Measurements from ENCODE around the gene CUBN. TPM values are rescaled to one million over a fixed set of nuclear protein-coding genes. Genes with fewer than 3 reads are reported as not detected.

The CUBN gene
- total and polyA plus RNA-seq, 9 of the 15 experiments (the other 6 are each of a cell fraction or from before 2014, with no cell fraction given): 0.04 to 0.33 (median 0.09) TPM

DNA sequence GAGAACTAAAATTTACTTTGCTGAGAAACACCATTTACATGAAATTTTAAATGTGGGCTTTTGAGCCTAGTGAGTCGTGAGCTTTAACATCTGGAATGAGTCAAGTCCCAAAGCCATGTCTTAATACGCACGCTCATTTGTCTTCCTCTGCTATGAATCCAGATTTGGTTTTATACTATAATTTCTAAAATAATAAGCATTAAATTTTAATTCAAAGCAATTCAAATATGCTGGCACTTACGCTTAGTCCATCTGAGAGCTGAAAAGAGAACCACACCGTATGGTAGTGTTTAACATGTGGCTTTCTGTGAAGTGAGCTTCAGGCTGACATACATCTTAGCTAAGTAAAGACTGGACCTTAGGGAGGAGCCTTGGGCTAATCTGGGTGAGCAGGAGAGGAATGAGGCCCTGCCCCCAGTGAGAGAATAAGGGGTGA, 52.2 kb downstream of the CUBN start:
- FAIRE-seq (peak; percentile 6), ATAC-seq (peak; percentile 88), DNase-seq (ENCODE audit: extremely low read depth in 1 of 4, low spot score in 3 of 4) (peak in 3 of 4 experiments; percentile 10 to 71 (median 25))
- no peak overlapping the region for H3K9ac ChIP-seq (ENCODE audit: insufficient read depth in 1 of 2, low read depth in 2 of 2, low read length in 2 of 2)
- no peak overlapping the region for H3K27ac ChIP-seq (ENCODE audit: extremely low read depth, low read depth, low read length)
- H3K79me2 ChIP-seq (ENCODE audit: control insufficient read depth, insufficient read depth, low read length): no peaks in the 10 kb centered on the region
- H3K27me3 ChIP-seq (ENCODE audit: control insufficient read depth in 2 of 2, insufficient read depth in 2 of 2, low read length in 2 of 2): no peaks in the 10 kb centered on the region
- CTCF ChIA-PET (ENCODE audit: low intra/inter-chr PET ratio): no interaction called here
- H3K9me1 ChIP-seq (ENCODE audit: control insufficient read depth, insufficient read depth, low read length): no peaks in the 10 kb centered on the region
- peaks cover 0 to 5% of the 10 kb centered on the region in 2 experiments; a peak in 1 of 5 replicates for H3K4me1 ChIP-seq (replicated peaks in 1 of 2; ENCODE audit: control insufficient read depth in 2 of 2, insufficient read depth in 2 of 2, low read length in 2 of 2)
- H3K36me3 ChIP-seq (ENCODE audit: control insufficient read depth, insufficient read depth, low read length): no peaks in the 10 kb centered on the region
- no peaks in the 10 kb centered on the region for H3K9me3 ChIP-seq (replicated peaks; ENCODE audit: control insufficient read depth, insufficient read depth, low read depth, low read length)
- H4K20me1 ChIP-seq (replicated peaks; ENCODE audit: control insufficient read depth, insufficient read depth, low read length): no peaks in the 10 kb centered on the region
- POLR2A ChIA-PET: interaction anchor here (2.6 kb wide), 1 partner anchor 124 kb away, joined by 6 read pairs; the partner anchor contains the start of gene TRDMT1
- no peak overlapping the region for H3K4me2 ChIP-seq (ENCODE audit: insufficient read depth, low read length)
- BruUV-seq (replicated peaks): no TSS peak
- WGBS (ENCODE audit: insufficient coverage, low coverage, missing lambda C conversion rate): 44% methylated on average over 5 of the region's 5 CpGs
- intact Hi-C loops (cut with micrococcal nuclease) (no loop called here), in situ Hi-C loops (cut with MboI) (no loop called here)
- no peak overlapping the region for H3K4me3 ChIP-seq
- 0 out of 2 replicates have a peak, but pooled peaks have one; percentile 14 for TF ChIP-seq CBFA2T2 (conservative IDR thresholded peaks at IDR 0.05)
- TF ChIP-seq, protein P1, sequence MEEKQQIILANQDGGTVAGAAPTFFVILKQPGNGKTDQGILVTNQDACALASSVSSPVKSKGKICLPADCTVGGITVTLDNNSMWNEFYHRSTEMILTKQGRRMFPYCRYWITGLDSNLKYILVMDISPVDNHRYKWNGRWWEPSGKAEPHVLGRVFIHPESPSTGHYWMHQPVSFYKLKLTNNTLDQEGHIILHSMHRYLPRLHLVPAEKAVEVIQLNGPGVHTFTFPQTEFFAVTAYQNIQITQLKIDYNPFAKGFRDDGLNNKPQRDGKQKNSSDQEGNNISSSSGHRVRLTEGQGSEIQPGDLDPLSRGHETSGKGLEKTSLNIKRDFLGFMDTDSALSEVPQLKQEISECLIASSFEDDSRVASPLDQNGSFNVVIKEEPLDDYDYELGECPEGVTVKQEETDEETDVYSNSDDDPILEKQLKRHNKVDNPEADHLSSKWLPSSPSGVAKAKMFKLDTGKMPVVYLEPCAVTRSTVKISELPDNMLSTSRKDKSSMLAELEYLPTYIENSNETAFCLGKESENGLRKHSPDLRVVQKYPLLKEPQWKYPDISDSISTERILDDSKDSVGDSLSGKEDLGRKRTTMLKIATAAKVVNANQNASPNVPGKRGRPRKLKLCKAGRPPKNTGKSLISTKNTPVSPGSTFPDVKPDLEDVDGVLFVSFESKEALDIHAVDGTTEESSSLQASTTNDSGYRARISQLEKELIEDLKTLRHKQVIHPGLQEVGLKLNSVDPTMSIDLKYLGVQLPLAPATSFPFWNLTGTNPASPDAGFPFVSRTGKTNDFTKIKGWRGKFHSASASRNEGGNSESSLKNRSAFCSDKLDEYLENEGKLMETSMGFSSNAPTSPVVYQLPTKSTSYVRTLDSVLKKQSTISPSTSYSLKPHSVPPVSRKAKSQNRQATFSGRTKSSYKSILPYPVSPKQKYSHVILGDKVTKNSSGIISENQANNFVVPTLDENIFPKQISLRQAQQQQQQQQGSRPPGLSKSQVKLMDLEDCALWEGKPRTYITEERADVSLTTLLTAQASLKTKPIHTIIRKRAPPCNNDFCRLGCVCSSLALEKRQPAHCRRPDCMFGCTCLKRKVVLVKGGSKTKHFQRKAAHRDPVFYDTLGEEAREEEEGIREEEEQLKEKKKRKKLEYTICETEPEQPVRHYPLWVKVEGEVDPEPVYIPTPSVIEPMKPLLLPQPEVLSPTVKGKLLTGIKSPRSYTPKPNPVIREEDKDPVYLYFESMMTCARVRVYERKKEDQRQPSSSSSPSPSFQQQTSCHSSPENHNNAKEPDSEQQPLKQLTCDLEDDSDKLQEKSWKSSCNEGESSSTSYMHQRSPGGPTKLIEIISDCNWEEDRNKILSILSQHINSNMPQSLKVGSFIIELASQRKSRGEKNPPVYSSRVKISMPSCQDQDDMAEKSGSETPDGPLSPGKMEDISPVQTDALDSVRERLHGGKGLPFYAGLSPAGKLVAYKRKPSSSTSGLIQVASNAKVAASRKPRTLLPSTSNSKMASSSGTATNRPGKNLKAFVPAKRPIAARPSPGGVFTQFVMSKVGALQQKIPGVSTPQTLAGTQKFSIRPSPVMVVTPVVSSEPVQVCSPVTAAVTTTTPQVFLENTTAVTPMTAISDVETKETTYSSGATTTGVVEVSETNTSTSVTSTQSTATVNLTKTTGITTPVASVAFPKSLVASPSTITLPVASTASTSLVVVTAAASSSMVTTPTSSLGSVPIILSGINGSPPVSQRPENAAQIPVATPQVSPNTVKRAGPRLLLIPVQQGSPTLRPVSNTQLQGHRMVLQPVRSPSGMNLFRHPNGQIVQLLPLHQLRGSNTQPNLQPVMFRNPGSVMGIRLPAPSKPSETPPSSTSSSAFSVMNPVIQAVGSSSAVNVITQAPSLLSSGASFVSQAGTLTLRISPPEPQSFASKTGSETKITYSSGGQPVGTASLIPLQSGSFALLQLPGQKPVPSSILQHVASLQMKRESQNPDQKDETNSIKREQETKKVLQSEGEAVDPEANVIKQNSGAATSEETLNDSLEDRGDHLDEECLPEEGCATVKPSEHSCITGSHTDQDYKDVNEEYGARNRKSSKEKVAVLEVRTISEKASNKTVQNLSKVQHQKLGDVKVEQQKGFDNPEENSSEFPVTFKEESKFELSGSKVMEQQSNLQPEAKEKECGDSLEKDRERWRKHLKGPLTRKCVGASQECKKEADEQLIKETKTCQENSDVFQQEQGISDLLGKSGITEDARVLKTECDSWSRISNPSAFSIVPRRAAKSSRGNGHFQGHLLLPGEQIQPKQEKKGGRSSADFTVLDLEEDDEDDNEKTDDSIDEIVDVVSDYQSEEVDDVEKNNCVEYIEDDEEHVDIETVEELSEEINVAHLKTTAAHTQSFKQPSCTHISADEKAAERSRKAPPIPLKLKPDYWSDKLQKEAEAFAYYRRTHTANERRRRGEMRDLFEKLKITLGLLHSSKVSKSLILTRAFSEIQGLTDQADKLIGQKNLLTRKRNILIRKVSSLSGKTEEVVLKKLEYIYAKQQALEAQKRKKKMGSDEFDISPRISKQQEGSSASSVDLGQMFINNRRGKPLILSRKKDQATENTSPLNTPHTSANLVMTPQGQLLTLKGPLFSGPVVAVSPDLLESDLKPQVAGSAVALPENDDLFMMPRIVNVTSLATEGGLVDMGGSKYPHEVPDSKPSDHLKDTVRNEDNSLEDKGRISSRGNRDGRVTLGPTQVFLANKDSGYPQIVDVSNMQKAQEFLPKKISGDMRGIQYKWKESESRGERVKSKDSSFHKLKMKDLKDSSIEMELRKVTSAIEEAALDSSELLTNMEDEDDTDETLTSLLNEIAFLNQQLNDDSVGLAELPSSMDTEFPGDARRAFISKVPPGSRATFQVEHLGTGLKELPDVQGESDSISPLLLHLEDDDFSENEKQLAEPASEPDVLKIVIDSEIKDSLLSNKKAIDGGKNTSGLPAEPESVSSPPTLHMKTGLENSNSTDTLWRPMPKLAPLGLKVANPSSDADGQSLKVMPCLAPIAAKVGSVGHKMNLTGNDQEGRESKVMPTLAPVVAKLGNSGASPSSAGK (IDR thresholded peaks at IDR 0.05): peak; percentile 80
- TF ChIP-seq EZH2 (IDR thresholded peaks at IDR 0.05; ENCODE audit: borderline replicate concordance, low read depth, low read length): no peak
- 0 out of 2 replicates have a peak, but pooled peaks have one; percentile 19 for TF ChIP-seq TAL1 (IDR thresholded peaks at IDR 0.05)
- peak; percentile 51 for TF ChIP-seq L3MBTL2 (IDR thresholded peaks at IDR 0.05)
- peak; percentile 54; the same call in 1 of the 2 replicates for TF ChIP-seq CBFA2T3 (IDR thresholded peaks at IDR 0.05)
- TF ChIP-seq NR2C2 (CRISPR knock-in tag; IDR thresholded peaks at IDR 0.05): no peak
- TF ChIP-seq NR2C2 (tag; IDR thresholded peaks at IDR 0.05): no peak
- peak; percentile 34 for TF ChIP-seq ARID1B (IDR thresholded peaks at IDR 0.05)
- TF ChIP-seq RCOR1 (IDR thresholded peaks at IDR 0.05; ENCODE audit: borderline replicate concordance in 1 of 2, low read depth in 2 of 2, low read length in 2 of 2): 0 out of 4 replicates have a peak, but pooled peaks of 1 of the 2 experiments have one; percentile 25
- H2AFZ ChIP-seq (ENCODE audit: low read depth, low read length): peak overlapping the region; percentile 69

Measured in K562 (cell line).